ENCODE results near the gene OVOL3.

OVOL3 gene

GRCh38 chr19:36160821-36161596 lies 50.1 kb downstream of the OVOL3 start:
- in situ Hi-C loops (cut with MboI; ENCODE audit: low sequenced_read_pairs) = no loop called here

Data from HL-60/S4 (cell line).